ENCODE measurements around the gene SPATA25.

The SPATA25 gene

DNA sequence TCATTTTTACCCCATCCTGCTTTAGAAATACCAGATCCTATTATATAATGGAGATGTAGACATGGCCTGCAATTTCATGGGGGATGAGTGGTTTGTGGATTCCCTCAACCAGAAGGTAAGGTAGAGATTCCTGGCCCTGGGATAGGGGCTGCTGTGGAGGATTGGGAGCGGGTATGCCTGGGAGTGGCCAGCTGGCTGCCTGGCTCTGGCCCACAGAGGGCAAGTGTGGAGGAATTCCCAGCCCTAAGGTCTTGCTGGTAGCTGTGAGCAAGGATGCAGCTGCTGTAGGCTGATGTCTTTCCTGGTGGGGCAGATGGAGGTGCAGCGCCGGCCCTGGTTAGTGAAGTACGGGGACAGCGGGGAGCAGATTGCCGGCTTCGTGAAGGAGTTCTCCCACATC lies 10.3 kb upstream of the SPATA25 start:
- Histone ChIP-seq H3K18ac (ENCODE audit: low read length) (no peak overlapping the region), H3K27me3 (ENCODE audit: insufficient read depth, low read length, poor library complexity) (no peaks in the 10 kb centered on the region), H3K4me2 (ENCODE audit: low read length) (no peak overlapping the region), H3K4me1 (ENCODE audit: control insufficient read depth, low read depth, low read length) (no peaks in the 10 kb centered on the region), H3K4ac (ENCODE audit: low read depth, low read length) (no peak overlapping the region), H3K36me3 (ENCODE audit: control insufficient read depth, insufficient read depth, low read length) (peaks cover 11% of the 10 kb centered on the region), H4K5ac (ENCODE audit: low read length) (no peak overlapping the region), H3K56ac (ENCODE audit: low read length) (no peak overlapping the region), H3K79me2 (ENCODE audit: control insufficient read depth, insufficient read depth, low read length) (no peaks in the 10 kb centered on the region), H2BK120ac (ENCODE audit: low read depth, low read length) (no peak overlapping the region), H3K79me1 (ENCODE audit: low read length) (no peaks in the 10 kb centered on the region), H3K4me3 (ENCODE audit: low read length) (no peak overlapping the region), H2BK15ac (replicated peaks; ENCODE audit: low read depth) (no peak overlapping the region), H3K9ac (ENCODE audit: low read length) (no peak overlapping the region), H2BK5ac (ENCODE audit: low read length) (no peak overlapping the region), H3K23ac (ENCODE audit: low read length) (no peak overlapping the region), H2AK5ac (ENCODE audit: low read length) (no peak overlapping the region), H3K27ac (ENCODE audit: low read depth, low read length) (no peak overlapping the region), H4K8ac (ENCODE audit: low read depth, low read length) (no peak overlapping the region)
- no peak for DNase-seq
- no CpG with 5 or more reads among the region's 7 CpGs for WGBS (ENCODE audit: extremely low coverage, insufficient coverage, low lambda C conversion rate)

GRCh38 chr20:45897289-45897688 lies 9.9 kb upstream of the SPATA25 start:
- no peak overlapping the region for H3K56ac ChIP-seq (ENCODE audit: low read length)
- WGBS (ENCODE audit: extremely low coverage, insufficient coverage, low lambda C conversion rate): no CpG with 5 or more reads among the region's 2 CpGs
- no peak overlapping the region for H3K4ac ChIP-seq (ENCODE audit: low read depth, low read length)
- H3K18ac ChIP-seq (ENCODE audit: low read length): no peak overlapping the region
- H2BK5ac ChIP-seq (ENCODE audit: low read length): no peak overlapping the region
- H3K23ac ChIP-seq (ENCODE audit: low read length): no peak overlapping the region
- H2BK15ac ChIP-seq (replicated peaks; ENCODE audit: low read depth): no peak overlapping the region
- H3K36me3 ChIP-seq (ENCODE audit: control insufficient read depth, insufficient read depth, low read length): peaks cover 7% of the 10 kb centered on the region
- H3K9ac ChIP-seq (ENCODE audit: low read length): no peak overlapping the region
- H2AK5ac ChIP-seq (ENCODE audit: low read length): no peak overlapping the region
- DNase-seq: no peak
- no peak overlapping the region for H3K4me3 ChIP-seq (ENCODE audit: low read length)
- no peaks in the 10 kb centered on the region for H3K27me3 ChIP-seq (ENCODE audit: insufficient read depth, low read length, poor library complexity)
- H4K8ac ChIP-seq (ENCODE audit: low read depth, low read length): no peak overlapping the region
- H4K5ac ChIP-seq (ENCODE audit: low read length): no peak overlapping the region
- no peaks in the 10 kb centered on the region for H3K79me1 ChIP-seq (ENCODE audit: low read length)
- H3K4me2 ChIP-seq (ENCODE audit: low read length): no peak overlapping the region
- no peak overlapping the region for H2BK120ac ChIP-seq (ENCODE audit: low read depth, low read length)
- H3K27ac ChIP-seq (ENCODE audit: low read depth, low read length): no peak overlapping the region
- H3K4me1 ChIP-seq (ENCODE audit: control insufficient read depth, low read depth, low read length): no peaks in the 10 kb centered on the region
- no peaks in the 10 kb centered on the region for H3K79me2 ChIP-seq (ENCODE audit: control insufficient read depth, insufficient read depth, low read length)

GRCh38 chr20:45896641-45897161 lies 9.3 kb upstream of the SPATA25 start:
- H3K4ac ChIP-seq (ENCODE audit: low read depth, low read length): no peak overlapping the region

DNA sequence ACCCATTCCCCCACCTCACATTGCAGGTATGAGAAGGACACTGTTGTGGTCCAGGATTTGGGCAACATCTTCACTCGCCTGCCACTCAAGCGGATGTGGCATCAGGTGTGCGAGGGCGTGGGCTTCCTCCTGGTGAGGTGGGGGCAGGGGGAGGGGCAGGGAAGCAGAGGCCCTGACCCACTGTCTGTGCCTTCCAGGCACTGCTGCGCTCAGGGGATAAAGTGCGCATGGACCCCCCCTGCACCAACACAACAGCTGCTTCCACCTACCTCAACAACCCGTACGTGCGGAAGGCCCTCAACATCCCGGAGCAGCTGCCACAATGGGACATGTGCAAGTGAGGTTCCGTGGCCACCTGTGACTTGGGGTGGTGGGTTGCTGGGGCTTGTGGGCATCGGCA lies 7.4 kb upstream of the SPATA25 start:
- Histone ChIP-seq H3K27me3 (ENCODE audit: insufficient read depth, low read length, poor library complexity) (no peaks in the 10 kb centered on the region), H3K23ac (ENCODE audit: low read length) (no peak overlapping the region), H3K79me2 (ENCODE audit: control insufficient read depth, insufficient read depth, low read length) (no peaks in the 10 kb centered on the region), H3K36me3 (ENCODE audit: control insufficient read depth, insufficient read depth, low read length) (peaks cover 2% of the 10 kb centered on the region), H3K4ac (ENCODE audit: low read depth, low read length) (no peak overlapping the region), H2BK15ac (replicated peaks; ENCODE audit: low read depth) (no peak overlapping the region), H2BK120ac (ENCODE audit: low read depth, low read length) (no peak overlapping the region), H3K4me3 (ENCODE audit: low read length) (no peak overlapping the region), H3K18ac (ENCODE audit: low read length) (no peak overlapping the region), H3K9ac (ENCODE audit: low read length) (no peak overlapping the region), H3K4me2 (ENCODE audit: low read length) (no peak overlapping the region), H3K4me1 (ENCODE audit: control insufficient read depth, low read depth, low read length) (no peaks in the 10 kb centered on the region), H3K27ac (ENCODE audit: low read depth, low read length) (no peak overlapping the region), H4K5ac (ENCODE audit: low read length) (no peak overlapping the region), H3K56ac (ENCODE audit: low read length) (no peak overlapping the region), H2BK5ac (ENCODE audit: low read length) (no peak overlapping the region), H4K8ac (ENCODE audit: low read depth, low read length) (no peak overlapping the region), H3K79me1 (ENCODE audit: low read length) (no peaks in the 10 kb centered on the region), H2AK5ac (ENCODE audit: low read length) (no peak overlapping the region)
- no peak for DNase-seq
- no CpG with 5 or more reads among the region's 12 CpGs for WGBS (ENCODE audit: extremely low coverage, insufficient coverage, low lambda C conversion rate)

More at GRCh38 chr20:45896641-45897161, 9.3 kb upstream of the SPATA25 start:
- Histone ChIP-seq H3K79me1 (ENCODE audit: low read length) (no peaks in the 10 kb centered on the region), H3K23ac (ENCODE audit: low read length) (no peak overlapping the region), H3K79me2 (ENCODE audit: control insufficient read depth, insufficient read depth, low read length) (no peaks in the 10 kb centered on the region), H3K56ac (ENCODE audit: low read length) (no peak overlapping the region), H3K27me3 (ENCODE audit: insufficient read depth, low read length, poor library complexity) (no peaks in the 10 kb centered on the region), H3K27ac (ENCODE audit: low read depth, low read length) (no peak overlapping the region), H2BK15ac (replicated peaks; ENCODE audit: low read depth) (no peak overlapping the region), H3K9ac (ENCODE audit: low read length) (no peak overlapping the region), H3K4me1 (ENCODE audit: control insufficient read depth, low read depth, low read length) (no peaks in the 10 kb centered on the region), H3K36me3 (ENCODE audit: control insufficient read depth, insufficient read depth, low read length) (peaks cover 4% of the 10 kb centered on the region), H4K5ac (ENCODE audit: low read length) (no peak overlapping the region), H2AK5ac (ENCODE audit: low read length) (no peak overlapping the region), H2BK120ac (ENCODE audit: low read depth, low read length) (no peak overlapping the region), H3K4me2 (ENCODE audit: low read length) (no peak overlapping the region), H3K18ac (ENCODE audit: low read length) (no peak overlapping the region), H3K4me3 (ENCODE audit: low read length) (no peak overlapping the region), H4K8ac (ENCODE audit: low read depth, low read length) (no peak overlapping the region), H2BK5ac (ENCODE audit: low read length) (no peak overlapping the region)
- WGBS (ENCODE audit: extremely low coverage, insufficient coverage, low lambda C conversion rate): no CpG with 5 or more reads among the region's 14 CpGs
- DNase-seq: no peak

DNA sequence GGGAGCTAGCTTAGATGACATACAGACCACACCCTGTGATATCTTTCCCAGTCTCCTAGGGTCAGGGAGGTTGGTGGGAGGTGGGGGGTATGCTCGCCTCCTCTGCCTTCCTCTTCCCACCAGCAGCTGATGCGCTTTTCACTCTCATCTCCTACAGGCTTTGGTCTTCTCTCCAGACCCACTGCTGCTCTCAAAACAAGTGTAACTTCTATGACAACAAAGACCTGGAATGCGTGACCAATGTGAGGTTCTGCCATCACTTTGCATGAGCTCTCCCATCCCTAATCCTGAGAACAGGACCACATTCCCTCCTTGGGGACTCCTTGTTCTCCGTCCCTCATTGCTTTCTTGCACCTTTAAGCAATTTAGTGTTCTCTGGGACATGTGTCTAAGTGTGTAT lies 6.4 kb upstream of the SPATA25 start:
- H3K4me3 ChIP-seq (ENCODE audit: low read length): no peak overlapping the region
- no peak overlapping the region for H3K18ac ChIP-seq (ENCODE audit: low read length)
- peaks cover 2% of the 10 kb centered on the region for H3K36me3 ChIP-seq (ENCODE audit: control insufficient read depth, insufficient read depth, low read length)
- H3K9ac ChIP-seq (ENCODE audit: low read length): no peak overlapping the region
- no peak overlapping the region for H2BK120ac ChIP-seq (ENCODE audit: low read depth, low read length)
- H3K4me2 ChIP-seq (ENCODE audit: low read length): no peak overlapping the region
- no peaks in the 10 kb centered on the region for H3K79me2 ChIP-seq (ENCODE audit: control insufficient read depth, insufficient read depth, low read length)
- H2BK5ac ChIP-seq (ENCODE audit: low read length): no peak overlapping the region
- H2BK15ac ChIP-seq (replicated peaks; ENCODE audit: low read depth): no peak overlapping the region
- H2AK5ac ChIP-seq (ENCODE audit: low read length): no peak overlapping the region
- no peaks in the 10 kb centered on the region for H3K4me1 ChIP-seq (ENCODE audit: control insufficient read depth, low read depth, low read length)
- no peak overlapping the region for H4K8ac ChIP-seq (ENCODE audit: low read depth, low read length)
- no peak overlapping the region for H3K56ac ChIP-seq (ENCODE audit: low read length)
- no peaks in the 10 kb centered on the region for H3K79me1 ChIP-seq (ENCODE audit: low read length)
- H4K5ac ChIP-seq (ENCODE audit: low read length): no peak overlapping the region
- DNase-seq: peak; percentile 14
- H3K27me3 ChIP-seq (ENCODE audit: insufficient read depth, low read length, poor library complexity): no peaks in the 10 kb centered on the region
- H3K23ac ChIP-seq (ENCODE audit: low read length): no peak overlapping the region
- H3K4ac ChIP-seq (ENCODE audit: low read depth, low read length): no peak overlapping the region
- no peak overlapping the region for H3K27ac ChIP-seq (ENCODE audit: low read depth, low read length)
- no CpG with 5 or more reads among the region's 4 CpGs for WGBS (ENCODE audit: extremely low coverage, insufficient coverage, low lambda C conversion rate)

DNA sequence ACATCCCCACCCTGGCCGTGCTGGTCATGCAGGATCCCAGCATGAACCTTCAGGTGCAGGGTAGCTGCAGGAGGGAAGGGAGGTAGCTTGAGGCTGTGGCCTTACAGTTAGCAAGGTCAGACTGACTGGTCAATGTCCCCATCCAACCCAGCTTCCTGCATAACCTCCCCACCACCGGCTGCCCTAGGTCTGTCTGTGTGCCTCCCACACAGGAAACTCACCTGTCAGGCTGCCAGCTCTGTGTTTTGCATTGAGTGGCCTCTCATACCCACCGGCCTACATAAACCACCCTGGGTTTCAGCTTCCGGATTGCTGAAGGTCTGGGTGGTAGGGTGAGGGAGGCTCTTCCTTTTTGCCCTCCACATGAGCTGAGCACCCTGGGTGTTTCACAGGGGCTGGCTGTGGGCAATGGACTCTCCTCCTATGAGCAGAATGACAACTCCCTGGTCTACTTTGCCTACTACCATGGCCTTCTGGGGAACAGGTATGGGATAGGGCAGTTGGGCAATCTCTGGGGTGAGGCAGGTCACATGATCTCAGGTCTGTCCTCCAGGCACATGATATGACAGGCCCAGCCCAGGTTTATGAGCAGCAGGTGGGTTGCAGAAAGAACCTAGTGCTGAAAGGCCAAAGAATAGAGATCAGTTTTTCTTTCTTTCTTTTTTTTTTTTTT lies 5.5 kb upstream of the SPATA25 start:
- no peak overlapping the region for H2BK5ac ChIP-seq (ENCODE audit: low read length)
- H3K4ac ChIP-seq (ENCODE audit: low read depth, low read length): no peak overlapping the region
- no CpG with 5 or more reads among the region's 4 CpGs for WGBS (ENCODE audit: extremely low coverage, insufficient coverage, low lambda C conversion rate)
- H3K4me2 ChIP-seq (ENCODE audit: low read length): no peak overlapping the region
- no peak overlapping the region for H3K56ac ChIP-seq (ENCODE audit: low read length)
- no peak for DNase-seq
- no peaks in the 10 kb centered on the region for H3K4me1 ChIP-seq (ENCODE audit: control insufficient read depth, low read depth, low read length)
- H3K79me1 ChIP-seq (ENCODE audit: low read length): no peaks in the 10 kb centered on the region
- peaks cover 2% of the 10 kb centered on the region for H3K36me3 ChIP-seq (ENCODE audit: control insufficient read depth, insufficient read depth, low read length)
- no peak overlapping the region for H2BK120ac ChIP-seq (ENCODE audit: low read depth, low read length)
- no peaks in the 10 kb centered on the region for H3K27me3 ChIP-seq (ENCODE audit: insufficient read depth, low read length, poor library complexity)
- no peak overlapping the region for H2BK15ac ChIP-seq (replicated peaks; ENCODE audit: low read depth)
- no peak overlapping the region for H3K27ac ChIP-seq (ENCODE audit: low read depth, low read length)
- no peak overlapping the region for H2AK5ac ChIP-seq (ENCODE audit: low read length)
- H4K5ac ChIP-seq (ENCODE audit: low read length): no peak overlapping the region
- no peaks in the 10 kb centered on the region for H3K79me2 ChIP-seq (ENCODE audit: control insufficient read depth, insufficient read depth, low read length)
- H3K4me3 ChIP-seq (ENCODE audit: low read length): no peak overlapping the region
- no peak overlapping the region for H4K8ac ChIP-seq (ENCODE audit: low read depth, low read length)
- H3K18ac ChIP-seq (ENCODE audit: low read length): no peak overlapping the region
- no peak overlapping the region for H3K9ac ChIP-seq (ENCODE audit: low read length)
- H3K23ac ChIP-seq (ENCODE audit: low read length): no peak overlapping the region

Measured in mesendoderm (in vitro differentiated cells).